AML-193 (cell line): ENCODE results near the gene MEGF11.

Experiments
- DNase-seq, 2 experiments: peaks; one replicate each; lab custom pipeline; 2025; lab: John Stamatoyannopoulos, UW

MEGF11 gene

GRCh38 chr15:66142285-66142684 lies 111.3 kb downstream of the MEGF11 start:
- DNase-seq, result no peak

DNA sequence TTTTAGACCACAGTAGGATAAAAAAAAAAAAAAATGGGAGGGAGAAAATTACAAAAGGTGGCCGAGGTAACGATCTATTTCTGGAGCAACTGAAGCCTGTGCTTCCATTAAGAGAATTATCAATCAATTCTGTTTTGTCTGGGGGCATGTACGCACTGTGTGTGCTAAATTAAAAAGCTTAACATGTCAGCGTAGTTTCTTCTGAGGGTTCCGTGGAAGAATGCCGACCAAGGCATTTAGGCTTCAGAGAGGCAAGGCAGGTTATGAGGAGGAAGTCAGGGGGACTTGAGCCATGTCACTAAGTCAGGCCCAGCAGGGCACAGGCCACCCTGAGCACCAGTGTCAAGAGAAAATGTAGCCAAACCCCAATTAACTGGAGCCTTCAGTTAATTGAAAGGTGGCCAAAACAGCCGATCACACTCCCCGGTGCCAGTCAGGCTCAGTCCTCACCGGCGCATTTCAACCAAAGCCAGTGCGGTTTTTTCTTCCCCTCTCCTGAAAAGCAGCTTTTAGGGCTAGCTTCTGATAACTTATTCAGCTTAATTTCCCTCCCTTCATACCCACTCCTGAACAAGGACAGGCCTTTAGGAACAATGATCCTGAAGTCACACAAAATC lies 113.9 kb downstream of the MEGF11 start:
- no peak for DNase-seq

DNA sequence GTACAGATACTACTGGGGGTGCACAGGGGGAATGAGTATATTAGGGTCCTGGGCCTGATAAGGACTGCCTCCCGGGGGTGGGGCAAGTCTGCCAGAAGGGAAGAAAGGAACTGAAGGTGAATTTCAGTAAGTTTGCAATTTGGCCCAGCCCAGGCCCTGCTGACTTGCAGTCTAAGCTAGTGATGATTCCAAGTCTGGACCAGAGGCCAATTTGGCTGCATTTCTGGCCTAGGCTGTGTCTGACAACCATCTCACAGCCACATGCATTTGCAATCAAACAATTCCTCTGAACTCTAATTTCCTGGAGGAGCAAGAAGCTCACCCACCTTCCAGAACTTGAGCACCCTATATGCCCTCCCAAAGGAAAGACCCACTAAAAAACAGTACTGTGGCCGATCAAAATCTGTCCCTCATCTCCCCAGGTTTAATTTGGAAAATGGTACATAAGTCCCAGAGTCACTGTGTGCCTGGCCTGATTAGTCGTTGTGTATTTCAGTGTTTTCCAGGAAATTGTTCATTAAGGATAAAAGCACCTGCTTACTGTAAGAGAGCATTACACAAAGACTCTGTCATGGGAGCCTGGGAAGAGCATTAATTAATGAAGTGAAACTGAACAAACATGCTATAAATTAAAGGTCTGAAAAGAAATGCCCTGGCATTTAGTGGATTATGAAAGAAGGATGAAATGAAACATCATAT lies 114.5 kb downstream of the MEGF11 start:
- no peak for DNase-seq

GRCh38 chr15:66138096-66138783 lies 115.3 kb downstream of the MEGF11 start:
- no peak for DNase-seq

DNA sequence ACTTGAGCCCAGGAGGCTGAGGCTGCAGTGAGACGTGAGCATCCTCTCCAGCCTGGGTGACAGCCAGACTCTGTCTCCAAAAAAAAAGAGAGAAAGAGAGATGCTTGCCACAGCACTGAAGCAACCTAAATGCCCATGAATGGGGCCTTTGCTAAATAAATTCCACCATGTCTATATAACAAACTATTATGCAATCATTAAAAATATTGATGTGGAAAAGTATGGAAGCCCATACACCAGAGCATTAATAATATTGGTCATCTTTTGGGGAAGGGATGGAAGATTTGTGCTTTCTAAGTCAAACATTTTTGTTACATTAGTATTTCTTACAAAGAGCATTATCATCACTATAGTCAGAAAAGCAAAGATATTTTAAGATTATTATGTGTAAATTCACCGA lies 116.6 kb downstream of the MEGF11 start:
- DNase-seq, result no peak

- DNase-seq, result no peak
Observed at GRCh38 chr15:66135664-66136063, 117.9 kb downstream of the MEGF11 start.

- no peak for DNase-seq
Observed at GRCh38 chr15:66134284-66134683, 119.3 kb downstream of the MEGF11 start.

DNA sequence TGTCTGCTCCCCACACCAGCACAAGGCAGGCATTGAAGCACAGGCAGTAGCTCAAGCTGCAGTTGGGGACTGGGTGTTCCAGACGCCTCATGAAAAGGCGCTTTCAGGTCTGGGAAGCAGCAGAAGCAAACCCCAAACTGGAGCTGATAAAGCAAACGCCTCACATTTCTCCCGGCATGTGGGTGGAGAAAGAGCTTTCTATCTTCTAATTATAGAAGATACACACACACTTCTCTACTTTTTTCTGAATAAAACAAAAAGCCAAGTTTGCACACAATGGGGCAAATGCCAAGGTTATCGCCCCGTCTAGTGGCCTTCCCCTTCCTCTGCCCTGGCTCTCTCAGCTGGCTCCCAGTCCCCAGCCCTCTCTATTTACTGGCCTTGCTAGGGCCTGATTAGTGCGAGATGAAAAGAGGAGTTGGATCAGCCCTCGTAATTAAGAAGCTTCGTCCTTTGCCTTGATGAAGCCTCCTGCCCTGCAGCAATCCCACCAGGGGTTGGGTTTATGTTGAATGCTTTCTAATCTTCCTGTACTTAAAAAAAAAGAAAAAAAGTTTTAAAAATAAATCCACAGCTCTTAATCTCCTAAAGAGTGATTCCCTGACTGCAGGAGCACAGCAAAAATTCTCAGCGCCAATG lies 120.2 kb downstream of the MEGF11 start:
- no peak for DNase-seq

DNA sequence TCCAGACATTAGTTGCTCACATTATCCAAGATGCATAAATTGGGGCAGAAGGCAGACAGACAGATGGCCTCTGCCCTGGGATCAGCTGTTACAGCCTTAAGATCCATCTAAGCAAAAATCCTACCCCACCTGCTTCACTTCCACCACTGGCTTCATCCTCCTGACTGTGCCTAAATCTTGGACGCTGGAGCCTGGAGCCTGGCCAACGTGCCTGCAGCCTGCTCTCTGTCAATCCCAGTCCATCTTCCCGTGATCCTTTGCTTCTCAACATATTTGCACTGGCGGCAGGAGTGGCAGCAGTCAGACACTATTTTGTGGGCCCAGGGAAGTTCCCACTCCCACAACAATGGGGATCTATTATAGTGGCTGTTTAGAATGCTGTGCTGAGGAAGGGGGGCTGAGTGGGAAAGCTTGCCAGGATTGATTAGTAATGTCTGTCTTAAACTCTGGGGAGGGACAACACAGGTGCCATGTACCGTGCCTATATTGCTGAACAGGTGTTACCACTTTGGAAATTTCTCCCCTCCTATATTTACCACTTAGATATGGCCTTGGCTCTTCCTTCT lies 121.2 kb downstream of the MEGF11 start:
- no peak for DNase-seq

- DNase-seq, result no peak
Observed at GRCh38 chr15:66131831-66132230, 121.7 kb downstream of the MEGF11 start.

GRCh38 chr15:66131200-66131599 lies 122.3 kb downstream of the MEGF11 start:
- no peak for DNase-seq

- no peak for DNase-seq
Observed at GRCh38 chr15:66130496-66131034, 123.0 kb downstream of the MEGF11 start.

- DNase-seq, result no peak
Observed at GRCh38 chr15:66129586-66129985, 124.0 kb downstream of the MEGF11 start.

- DNase-seq, result no peak
Observed at GRCh38 chr15:66128116-66128680, 125.4 kb downstream of the MEGF11 start.

DNA sequence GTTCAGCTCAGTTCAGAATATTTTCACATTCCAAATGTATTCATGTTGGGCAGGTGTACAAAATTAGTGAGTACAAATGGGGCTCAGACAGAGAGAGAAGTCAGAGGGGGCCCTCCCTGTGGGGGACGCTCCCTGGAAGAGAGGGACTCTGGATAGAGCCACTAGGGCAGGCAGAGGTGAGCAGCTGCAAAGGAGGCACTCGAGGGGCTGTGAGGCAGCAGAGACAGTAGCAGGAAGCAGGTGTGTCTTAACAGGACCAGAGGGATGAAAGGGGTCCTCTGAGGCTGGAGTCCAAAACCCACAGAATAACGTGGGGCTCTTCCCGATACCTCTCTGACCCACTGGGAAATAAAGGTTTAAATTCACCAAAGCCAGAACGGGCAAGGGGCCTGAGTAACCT lies 127.1 kb downstream of the MEGF11 start:
- DNase-seq, result no peak

- DNase-seq, result no peak
Observed at GRCh38 chr15:66126031-66126441, 127.5 kb downstream of the MEGF11 start.

DNA sequence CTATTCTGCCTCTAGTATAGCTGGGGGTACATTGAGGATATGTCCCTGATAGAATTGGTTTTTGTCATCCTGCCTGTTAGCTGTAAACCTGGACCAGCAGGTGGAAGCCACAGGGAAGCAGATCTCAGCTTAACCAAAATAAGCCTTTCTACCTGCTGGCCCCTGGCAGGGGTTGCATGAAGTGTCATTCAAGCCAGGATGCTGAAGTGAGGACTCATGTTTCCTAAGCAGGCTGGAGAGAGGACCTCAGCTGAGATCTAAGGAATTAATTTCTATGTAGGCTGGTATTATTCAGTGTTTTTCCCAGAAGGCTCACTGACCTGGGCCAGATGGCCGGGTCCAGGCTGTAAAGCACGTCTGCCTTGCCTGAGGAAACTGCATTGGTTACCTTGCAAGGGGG lies 128.9 kb downstream of the MEGF11 start:
- DNase-seq, result no peak

- DNase-seq, result no peak
Observed at GRCh38 chr15:66123799-66124198, 129.8 kb downstream of the MEGF11 start.

DNA sequence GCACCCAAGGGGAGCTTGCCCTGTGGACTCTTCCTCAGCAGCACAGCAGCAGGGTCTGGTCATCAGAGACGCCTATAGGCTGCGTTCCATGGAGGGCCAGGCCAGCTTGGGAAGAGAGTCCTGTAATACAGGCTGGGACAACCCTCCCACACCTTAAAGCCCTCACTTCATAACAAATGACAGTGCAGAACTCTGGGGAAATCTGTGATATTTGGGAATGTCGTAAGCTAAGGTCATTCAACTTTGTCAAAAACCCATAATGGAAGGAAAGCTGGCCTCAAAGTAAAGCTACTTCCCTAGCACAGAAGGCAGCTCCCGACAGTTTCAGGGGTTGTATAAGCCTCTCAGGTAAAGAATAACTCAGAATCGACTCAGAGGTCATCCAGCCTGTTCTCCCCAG lies 133.1 kb downstream of the MEGF11 start:
- no peak for DNase-seq

- DNase-seq, result no peak
Observed at GRCh38 chr15:66117841-66118240, 135.7 kb downstream of the MEGF11 start.

DNA sequence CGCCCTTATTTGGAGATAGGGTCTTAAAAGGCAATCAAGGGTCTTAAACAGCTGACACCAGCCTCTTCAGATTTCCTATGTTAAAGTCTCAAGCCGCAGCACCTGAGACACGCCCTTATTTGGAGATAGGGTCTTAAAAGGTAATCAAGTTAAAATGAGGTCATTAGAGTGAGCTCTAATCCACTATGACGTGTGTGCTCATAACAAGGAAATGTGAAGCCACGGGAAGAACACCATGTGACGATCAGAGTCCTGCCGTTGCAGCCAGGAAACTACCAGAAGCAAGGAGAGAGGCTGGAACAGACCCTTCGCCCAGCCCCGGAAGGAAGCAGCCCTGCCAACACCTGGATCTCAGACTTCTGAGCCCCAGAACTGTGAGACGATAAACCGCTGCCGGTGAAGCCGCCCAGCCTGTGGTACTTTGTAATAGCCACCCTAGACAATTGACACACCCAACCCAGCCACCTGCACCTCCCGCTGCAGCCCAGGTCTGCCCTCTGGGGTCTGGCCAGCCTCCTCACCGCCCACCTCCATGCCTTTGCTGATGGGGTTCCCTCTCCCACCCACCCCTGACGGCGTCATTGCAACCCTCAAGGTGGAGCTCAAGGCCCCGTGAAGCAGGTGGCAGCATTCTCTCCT lies 137.9 kb downstream of the MEGF11 start:
- DNase-seq, result no peak
